ENCODE measurements around the gene OMG.
"Not testable (repeated sequence)": the region's sequence is repeated elsewhere in the genome, so short reads cannot be mapped to it uniquely, and the experiment has no call there.

The OMG gene

GRCh38 chr17:31308372-31309334 lies 11.6 kb upstream of the OMG start:
- DNase-seq (ENCODE audit: low spot score), result peak; percentile 41

- no peak for DNase-seq (ENCODE audit: low spot score)
Measured at GRCh38 chr17:31307640-31308039, 10.6 kb upstream of the OMG start.

- no peak for DNase-seq (ENCODE audit: low spot score)
Measured at GRCh38 chr17:31299624-31300023, 2.6 kb upstream of the OMG start.

- no peak for DNase-seq (ENCODE audit: low spot score)
Measured at GRCh38 chr17:31296142-31296541, 897 bp downstream of the OMG start.

- no peak for DNase-seq (ENCODE audit: low spot score)
Measured at GRCh38 chr17:31295489-31295871, 1.6 kb downstream of the OMG start.

- no peak for DNase-seq (ENCODE audit: low spot score)
Measured at GRCh38 chr17:31294820-31295488, 2.1 kb downstream of the OMG start.

GRCh38 chr17:31294231-31294630 lies 2.8 kb downstream of the OMG start:
- DNase-seq (ENCODE audit: low spot score), result no peak

GRCh38 chr17:31293581-31293980 lies 3.5 kb downstream of the OMG start:
- no peak for DNase-seq (ENCODE audit: low spot score)

- no peak for DNase-seq (ENCODE audit: low spot score)
Measured at GRCh38 chr17:31291820-31292219, 5.2 kb downstream of the OMG start.

GRCh38 chr17:31289790-31290189 lies 7.2 kb downstream of the OMG start:
- DNase-seq (ENCODE audit: low spot score), result no peak

- DNase-seq (ENCODE audit: low spot score), result not testable (repeated sequence)
Measured at GRCh38 chr17:31287932-31288331, 9.1 kb downstream of the OMG start.

GRCh38 chr17:31286587-31286986 lies 10.5 kb downstream of the OMG start:
- DNase-seq (ENCODE audit: low spot score), result no peak

GRCh38 chr17:31283841-31284240 lies 13.2 kb downstream of the OMG start:
- no peak for DNase-seq (ENCODE audit: low spot score)

GRCh38 chr17:31281061-31281460 lies 16.0 kb downstream of the OMG start:
- no peak for DNase-seq (ENCODE audit: low spot score)

- no peak for DNase-seq (ENCODE audit: low spot score)
Measured at GRCh38 chr17:31279401-31279800, 17.6 kb downstream of the OMG start.

GRCh38 chr17:31275116-31275515 lies 21.9 kb downstream of the OMG start:
- no peak for DNase-seq (ENCODE audit: low spot score)

- no peak for DNase-seq (ENCODE audit: low spot score)
Measured at GRCh38 chr17:31274252-31274651, 22.8 kb downstream of the OMG start.

- DNase-seq (ENCODE audit: low spot score), result no peak
Measured at GRCh38 chr17:31273516-31273915, 23.5 kb downstream of the OMG start.

- DNase-seq (ENCODE audit: low spot score), result no peak
Measured at GRCh38 chr17:31272803-31273202, 24.2 kb downstream of the OMG start.

- DNase-seq (ENCODE audit: low spot score), result no peak
Measured at GRCh38 chr17:31272236-31272635, 24.8 kb downstream of the OMG start.

- no peak for DNase-seq (ENCODE audit: low spot score)
Measured at GRCh38 chr17:31269578-31269983, 27.5 kb downstream of the OMG start.

GRCh38 chr17:31269036-31269577 lies 27.9 kb downstream of the OMG start:
- no peak for DNase-seq (ENCODE audit: low spot score)

GRCh38 chr17:31266042-31266441 lies 31.0 kb downstream of the OMG start:
- peak; percentile 34 for DNase-seq (ENCODE audit: low spot score)

Measured in CD4-positive, alpha-beta T cell treated with Interleukin-2 at 100 ng/mL for 4 hours (primary cell).